Naive B cell (primary cell): ENCODE data around the gene OXSM. TPM values are rescaled to one million over a fixed set of nuclear protein-coding genes. Genes with fewer than 3 reads are reported as not detected.

ENCODE experiments used
- ATAC-seq, 2 donors: fragments of 150-1000 bp; cut with Tn5 transposase; 2 replicates each; pipeline ENCODE4 v1.10.0; 2021; ENCODE audit warnings: low read depth in 2 of 2, mild to moderate bottlenecking in 2 of 2, moderate library complexity in 2 of 2
- DNase-seq: peaks from one replicate; pipeline ENCODE4 v3.0.0; 2022
- H3K27ac Mint-ChIP-seq, 6 donors: one replicate each; pipeline ENCODE4 v1.8.0; 2020 to 2022; ENCODE audit warnings: mild to moderate bottlenecking in 6 of 6, mixed read lengths in 6 of 6, moderate library complexity in 5 of 6, inconsistent platforms in 2 of 6
- H3K27me3 Mint-ChIP-seq, 3 donors: one replicate each; pipeline ENCODE4 v1.8.0; 2021 to 2022; ENCODE audit warnings: mixed read lengths in 3 of 3, mild to moderate bottlenecking in 1 of 3
- H3K36me3 Mint-ChIP-seq, 2 donors: one replicate each; pipeline ENCODE4 v1.8.0; 2020 to 2022; ENCODE audit warnings: mixed read lengths in 2 of 2, inconsistent platforms in 1 of 2, mild to moderate bottlenecking in 1 of 2
- H3K4me1 Mint-ChIP-seq, 3 donors: one replicate each; pipeline ENCODE4 v1.8.0; 2020 to 2022; ENCODE audit warnings: mixed read lengths in 3 of 3, inconsistent platforms in 1 of 3, mild to moderate bottlenecking in 1 of 3, moderate library complexity in 1 of 3
- H3K4me3 Mint-ChIP-seq, 8 donors: one replicate each; pipeline ENCODE4 v1.8.0; 2020 to 2022; ENCODE audit warnings: mild to moderate bottlenecking in 8 of 8, mixed read lengths in 8 of 8, moderate library complexity in 8 of 8, inconsistent platforms in 2 of 8
- H3K9me3 Mint-ChIP-seq, 7 donors: one replicate each; pipeline ENCODE4 v1.8.0; 2020 to 2022; ENCODE audit warnings: mixed read lengths in 7 of 7, mild to moderate bottlenecking in 5 of 7, inconsistent platforms in 2 of 7, moderate library complexity in 1 of 7
- polyA plus RNA-seq, 6 donors: library from polyadenylated mRNA; unstranded; fragments of 300-500 nt; fragmentation: Illumina TruSeq; gene quantifications; one replicate each; pipeline ENCODE4 v1.2.3, GENCODE V29; 2021; ENCODE audit warnings: low read depth in 6 of 6

OXSM gene
- polyA plus RNA-seq: 10 to 100 TPM; 14.5 to 27.5 (median 19.2) TPM

GRCh38 chr3:25789596-25790556 lies at the start of gene OXSM:
OXSM (plus strand) TSS chr3:25790090; CDS start chr3:25791021, 931 bp downstream.
- no peaks in the 10 kb centered on the region for H3K27me3 Mint-ChIP-seq
- ATAC-seq (peak; percentile 89), DNase-seq (peak; percentile 93)
- peaks cover 11 to 33% (median 23%) of the 10 kb centered on the region in 3 donors for H3K4me1 Mint-ChIP-seq
- peak within 1 kb of the TSS; percentile 97 to 100 (median 99) for H3K27ac Mint-ChIP-seq
- H3K9me3 Mint-ChIP-seq: peaks cover 0 to 3% (median 0%) of the 10 kb centered on the region in 7 donors
- peak within 1 kb of the TSS; percentile 84 to 98 (median 96) for H3K4me3 Mint-ChIP-seq
- H3K36me3 Mint-ChIP-seq: peaks cover 4 to 9% of the 10 kb centered on the region in 2 donors

- ATAC-seq (no peak), DNase-seq (no peak)
- no peaks in the 10 kb centered on the region for H3K27me3 Mint-ChIP-seq
- peaks cover 7 to 12% (median 12%) of the 10 kb centered on the region in 3 donors for H3K4me1 Mint-ChIP-seq
- H3K9me3 Mint-ChIP-seq: peaks cover 0 to 11% (median 0%) of the 10 kb centered on the region in 7 donors
- peaks cover 43 to 48% of the 10 kb centered on the region in 2 donors for H3K36me3 Mint-ChIP-seq
- peak overlapping the region in 3 of 6 donors; percentile 10 to 80 (median 56) for H3K27ac Mint-ChIP-seq
- no peak overlapping the region for H3K4me3 Mint-ChIP-seq
Measured at GRCh38 chr3:25744470-25744869, 45.4 kb upstream of the OXSM start.

- no peak overlapping the region for H3K4me3 Mint-ChIP-seq
- DNase-seq (no peak), ATAC-seq (no peak)
- H3K4me1 Mint-ChIP-seq: peaks cover 12% of the 10 kb centered on the region in 3 donors
- H3K27me3 Mint-ChIP-seq: no peaks in the 10 kb centered on the region
- peaks cover 0 to 11% (median 0%) of the 10 kb centered on the region in 7 donors for H3K9me3 Mint-ChIP-seq
- H3K36me3 Mint-ChIP-seq: peaks cover 57 to 61% of the 10 kb centered on the region in 2 donors
- peak overlapping the region in 2 of 6 donors; percentile 9 to 47 for H3K27ac Mint-ChIP-seq
Measured at GRCh38 chr3:25747033-25747432, 42.9 kb upstream of the OXSM start.

GRCh38 chr3:25748189-25748588 lies 41.7 kb upstream of the OXSM start:
- H3K4me3 Mint-ChIP-seq: no peak overlapping the region
- H3K36me3 Mint-ChIP-seq: peaks cover 54 to 58% of the 10 kb centered on the region in 2 donors
- peak overlapping the region in 1 of 6 donors; percentile 60 for H3K27ac Mint-ChIP-seq
- H3K27me3 Mint-ChIP-seq: no peaks in the 10 kb centered on the region
- no peak for DNase-seq
- H3K4me1 Mint-ChIP-seq: peaks cover 5 to 11% (median 10%) of the 10 kb centered on the region in 3 donors
- H3K9me3 Mint-ChIP-seq: peaks cover 0 to 11% (median 0%) of the 10 kb centered on the region in 7 donors
- no peak for ATAC-seq

- peaks cover 0 to 11% (median 0%) of the 10 kb centered on the region in 7 donors for H3K9me3 Mint-ChIP-seq
- no peak overlapping the region for H3K27ac Mint-ChIP-seq
- peaks cover 6 to 9% (median 9%) of the 10 kb centered on the region in 3 donors for H3K4me1 Mint-ChIP-seq
- ATAC-seq (no peak), DNase-seq (no peak)
- H3K27me3 Mint-ChIP-seq: no peaks in the 10 kb centered on the region
- peaks cover 47 to 52% of the 10 kb centered on the region in 2 donors for H3K36me3 Mint-ChIP-seq
- H3K4me3 Mint-ChIP-seq: no peak overlapping the region
Measured at GRCh38 chr3:25749031-25749581, 40.8 kb upstream of the OXSM start.

GRCh38 chr3:25751048-25751447 lies 38.8 kb upstream of the OXSM start:
- no peak for DNase-seq
- H3K27ac Mint-ChIP-seq: no peak overlapping the region
- H3K36me3 Mint-ChIP-seq: peaks cover 30 to 35% of the 10 kb centered on the region in 2 donors
- H3K4me1 Mint-ChIP-seq: peaks cover 7 to 13% (median 13%) of the 10 kb centered on the region in 3 donors
- ATAC-seq: no peak
- H3K4me3 Mint-ChIP-seq: no peak overlapping the region
- H3K27me3 Mint-ChIP-seq: no peaks in the 10 kb centered on the region
- H3K9me3 Mint-ChIP-seq: no peaks in the 10 kb centered on the region

GRCh38 chr3:25751725-25752124 lies 38.2 kb upstream of the OXSM start:
- H3K4me3 Mint-ChIP-seq: no peak overlapping the region
- no peaks in the 10 kb centered on the region for H3K9me3 Mint-ChIP-seq
- no peaks in the 10 kb centered on the region for H3K27me3 Mint-ChIP-seq
- DNase-seq (no peak), ATAC-seq (no peak)
- H3K27ac Mint-ChIP-seq: peak overlapping the region in 3 of 6 donors; percentile 26 to 84 (median 44)
- H3K36me3 Mint-ChIP-seq: peaks cover 37 to 38% of the 10 kb centered on the region in 2 donors
- H3K4me1 Mint-ChIP-seq: peaks cover 7 to 19% (median 16%) of the 10 kb centered on the region in 3 donors

GRCh38 chr3:25768851-25769250 lies 21.0 kb upstream of the OXSM start:
- H3K4me3 Mint-ChIP-seq: peak overlapping the region; percentile 5 to 88 (median 72)

GRCh38 chr3:25775936-25776335 lies 14.0 kb upstream of the OXSM start:
- Mint-ChIP-seq H3K4me3 (no peak overlapping the region), H3K9me3 (peaks cover 0 to 4% (median 0%) of the 10 kb centered on the region in 7 donors), H3K36me3 (peaks cover 42 to 44% of the 10 kb centered on the region in 2 donors), H3K27ac (no peak overlapping the region), H3K27me3 (no peaks in the 10 kb centered on the region), H3K4me1 (peaks cover 24 to 47% (median 46%) of the 10 kb centered on the region in 3 donors)
- ATAC-seq: no peak
- DNase-seq: no peak

More at GRCh38 chr3:25768851-25769250, 21.0 kb upstream of the OXSM start:
- peaks cover 23 to 49% (median 43%) of the 10 kb centered on the region in 3 donors for H3K4me1 Mint-ChIP-seq
- H3K36me3 Mint-ChIP-seq: peaks cover 5 to 11% of the 10 kb centered on the region in 2 donors
- DNase-seq (peak; percentile 64), ATAC-seq (peak; percentile 95)
- H3K27ac Mint-ChIP-seq: peak overlapping the region; percentile 90 to 98 (median 96)
- peaks cover 0 to 10% (median 0%) of the 10 kb centered on the region in 7 donors for H3K9me3 Mint-ChIP-seq
- no peaks in the 10 kb centered on the region for H3K27me3 Mint-ChIP-seq

- H3K36me3 Mint-ChIP-seq: peaks cover 20 to 27% of the 10 kb centered on the region in 2 donors
- H3K9me3 Mint-ChIP-seq: no peaks in the 10 kb centered on the region
- H3K27me3 Mint-ChIP-seq: no peaks in the 10 kb centered on the region
- ATAC-seq (no peak), DNase-seq (no peak)
- peak overlapping the region; percentile 71 to 99 (median 98) for H3K27ac Mint-ChIP-seq
- peak overlapping the region in 5 of 8 donors; percentile 26 to 95 (median 80) for H3K4me3 Mint-ChIP-seq
- H3K4me1 Mint-ChIP-seq: peaks cover 24 to 43% (median 34%) of the 10 kb centered on the region in 3 donors
Measured at GRCh38 chr3:25780618-25781017, 9.3 kb upstream of the OXSM start.

- Mint-ChIP-seq H3K27ac (peak overlapping the region; percentile 97 to 99 (median 98)), H3K27me3 (no peaks in the 10 kb centered on the region), H3K4me3 (peak overlapping the region; percentile 77 to 95 (median 86)), H3K36me3 (peaks cover 20 to 25% of the 10 kb centered on the region in 2 donors), H3K4me1 (peaks cover 24 to 43% (median 34%) of the 10 kb centered on the region in 3 donors), H3K9me3 (no peaks in the 10 kb centered on the region)
- DNase-seq: peak; percentile 6
- ATAC-seq: no peak
Measured at GRCh38 chr3:25781145-25781757, 8.6 kb upstream of the OXSM start.

GRCh38 chr3:25781758-25782594 lies 7.9 kb upstream of the OXSM start:
- Mint-ChIP-seq H3K9me3 (no peaks in the 10 kb centered on the region), H3K27me3 (no peaks in the 10 kb centered on the region), H3K27ac (peak overlapping the region; percentile 97 to 99 (median 98)), H3K36me3 (peaks cover 13 to 18% of the 10 kb centered on the region in 2 donors), H3K4me3 (peak overlapping the region; percentile 77 to 95 (median 86)), H3K4me1 (peaks cover 20 to 37% (median 34%) of the 10 kb centered on the region in 3 donors)
- peak; percentile 66 for DNase-seq
- peak; percentile 44 to 52 for ATAC-seq
